Measurements from ENCODE around the gene ZFPM1. TPM values are rescaled to one million over a fixed set of nuclear protein-coding genes. Genes with fewer than 3 reads are reported as not detected.

Gene ZFPM1
- total and polyA plus RNA-seq, 4 donors, result 0.57 to 9.0 (median 2.8) TPM

- H3K4me3 ChIP-seq, result no peak overlapping the region
- H3K27ac ChIP-seq (ENCODE audit: low read depth in 1 of 2, low read length in 1 of 2), result no peak overlapping the region
- peaks cover 0 to 17% (median 0%) of the 10 kb centered on the region in 5 donors for H3K4me1 ChIP-seq (ENCODE audit: control insufficient read depth in 5 of 5, insufficient read depth in 5 of 5, low read length in 5 of 5)
- 91 to 94% methylated on average over 24 of the region's 24 CpGs for WGBS, 2 donors
- no peaks in the 10 kb centered on the region for H3K27me3 ChIP-seq (ENCODE audit: control insufficient read depth in 3 of 3, insufficient read depth in 3 of 3, low read length in 2 of 3)
- TF ChIP-seq CTCF (IDR thresholded peaks at IDR 0.05; ENCODE audit: control extremely low read depth, extremely low read depth), result no peak
- no peaks in the 10 kb centered on the region for H3K9me3 ChIP-seq (ENCODE audit: control insufficient read depth in 4 of 4, insufficient read depth in 3 of 4, low read length in 3 of 4)
- H3K36me3 ChIP-seq (ENCODE audit: control insufficient read depth in 4 of 4, insufficient read depth in 4 of 4, low read length in 4 of 4), result peaks cover 0 to 5% (median 0%) of the 10 kb centered on the region in 4 donors
- no peak overlapping the region for H3K9ac ChIP-seq (ENCODE audit: insufficient read depth in 1 of 2, low read length in 2 of 2)
- DNase-seq, result no peak
- ATAC-seq (ENCODE audit: insufficient read depth, low FRiP score), result no peak
Measured at GRCh38 chr16:88489163-88489741, 36.2 kb downstream of the ZFPM1 start.

- Histone ChIP-seq H3K4me3 (no peak overlapping the region), H3K27me3 (ENCODE audit: control insufficient read depth in 3 of 3, insufficient read depth in 3 of 3, low read length in 2 of 3) (no peaks in the 10 kb centered on the region), H3K4me1 (ENCODE audit: control insufficient read depth in 5 of 5, insufficient read depth in 5 of 5, low read length in 5 of 5) (peaks cover 0 to 17% (median 0%) of the 10 kb centered on the region in 5 donors), H3K27ac (ENCODE audit: low read depth in 1 of 2, low read length in 1 of 2) (no peak overlapping the region), H3K36me3 (ENCODE audit: control insufficient read depth in 4 of 4, insufficient read depth in 4 of 4, low read length in 4 of 4) (peaks cover 0 to 3% (median 0%) of the 10 kb centered on the region in 4 donors), H3K9ac (ENCODE audit: insufficient read depth in 1 of 2, low read length in 2 of 2) (no peak overlapping the region), H3K9me3 (ENCODE audit: control insufficient read depth in 4 of 4, insufficient read depth in 3 of 4, low read length in 3 of 4) (peaks cover 0 to 3% (median 0%) of the 10 kb centered on the region in 4 donors)
- ATAC-seq (ENCODE audit: insufficient read depth, low FRiP score) (no peak), DNase-seq (no peak)
- 95 to 97% methylated on average over 26 of the region's 26 CpGs for WGBS, 2 donors
- TF ChIP-seq CTCF (IDR thresholded peaks at IDR 0.05; ENCODE audit: control extremely low read depth, extremely low read depth), result no peak
Measured at GRCh38 chr16:88491001-88491559, 38.0 kb downstream of the ZFPM1 start.

- H3K9ac ChIP-seq (ENCODE audit: insufficient read depth in 1 of 2, low read length in 2 of 2), result no peak overlapping the region
- DNase-seq (no peak), ATAC-seq (ENCODE audit: insufficient read depth, low FRiP score) (no peak)
- H3K27ac ChIP-seq (ENCODE audit: low read depth in 1 of 2, low read length in 1 of 2), result no peak overlapping the region
- H3K4me3 ChIP-seq, result no peak overlapping the region
- peaks cover 0 to 3% (median 0%) of the 10 kb centered on the region in 4 donors for H3K36me3 ChIP-seq (ENCODE audit: control insufficient read depth in 4 of 4, insufficient read depth in 4 of 4, low read length in 4 of 4)
- no peaks in the 10 kb centered on the region for H3K27me3 ChIP-seq (ENCODE audit: control insufficient read depth in 3 of 3, insufficient read depth in 3 of 3, low read length in 2 of 3)
- WGBS, 2 donors, result 84 to 88% methylated on average over 28 of the region's 28 CpGs
- TF ChIP-seq CTCF (IDR thresholded peaks at IDR 0.05; ENCODE audit: control extremely low read depth, extremely low read depth), result no peak
- H3K4me1 ChIP-seq (ENCODE audit: control insufficient read depth in 5 of 5, insufficient read depth in 5 of 5, low read length in 5 of 5), result peaks cover 0 to 17% (median 0%) of the 10 kb centered on the region in 5 donors
- H3K9me3 ChIP-seq (ENCODE audit: control insufficient read depth in 4 of 4, insufficient read depth in 3 of 4, low read length in 3 of 4), result peaks cover 0 to 3% (median 0%) of the 10 kb centered on the region in 4 donors
Measured at GRCh38 chr16:88491560-88492310, 38.7 kb downstream of the ZFPM1 start.

Measured in lung (tissue), 12 donors.